Sigmoid colon (tissue), 7 donors: ENCODE data around the gene ADCY3. TPM values are rescaled to one million over a fixed set of nuclear protein-coding genes. Genes with fewer than 3 reads are reported as not detected.
"Not testable (repeated sequence)": the region's sequence is repeated elsewhere in the genome, so short reads cannot be mapped to it uniquely, and the experiment has no call there.

Experiments used
- DNase-seq: peaks from one replicate; pipeline ENCODE4 v3.0.0-alpha.2; 2019
- H3K27ac ChIP-seq, 4 donors: fragments of 200-600 bp; sonication (generic); one replicate each; pipeline ENCODE4 v1.5.1; 2016 to 2019; ENCODE audit warnings: mild to moderate bottlenecking in 1 of 4
- H3K27me3 ChIP-seq, 3 donors: fragments of 200-600 bp; sonication (generic); one replicate each; pipeline ENCODE4 v1.5.1; 2019; ENCODE audit warnings: mild to moderate bottlenecking in 1 of 3
- H3K36me3 ChIP-seq, 4 donors: fragments of 200-600 bp; sonication (generic); one replicate each; pipeline ENCODE4 v1.5.1; 2016 to 2019
- H3K4me1 ChIP-seq, 4 donors: fragments of 200-600 bp; sonication (generic); one replicate each; pipeline ENCODE4 v1.5.1; 2017 to 2019
- H3K4me3 ChIP-seq, 4 donors: fragments of 200-600 bp; sonication (generic); one replicate each; pipeline ENCODE4 v1.5.1; 2017 to 2019; ENCODE audit warnings: mild to moderate bottlenecking in 2 of 4, moderate library complexity in 1 of 4
- H3K9me3 ChIP-seq, 4 donors: fragments of 200-600 bp in 3 of 4; sonication (generic) in 3 of 4; one replicate each; pipeline versions ENCODE4 v1.5.1 to v1.6.1; 2013 to 2019
- EP300 ChIP-seq, 4 donors: sonication (generic); formaldehyde crosslinking; IDR thresholded peaks; one replicate each; pipeline ENCODE4 v1.6.1; 2017; ENCODE audit warnings: antibody characterized with exemption in 4 of 4
- POLR2A ChIP-seq, 2 donors: fragments of 450-650 bp; IDR thresholded peaks; one replicate each; pipeline ENCODE4 v1.6.1; 2016; ENCODE audit warnings: antibody characterized with exemption in 2 of 2, mild to moderate bottlenecking in 2 of 2, moderate library complexity in 2 of 2
- POLR2AphosphoS5 ChIP-seq, 4 donors: sonication (generic); formaldehyde crosslinking; IDR thresholded peaks; one replicate each; pipeline ENCODE4 v1.6.1; 2017; ENCODE audit warnings: antibody characterized with exemption in 4 of 4
- WGBS, 2 donors: extraction: QIAGEN DNeasy Blood & Tissue Kit; methylation state at CpG; one replicate each; pipeline ENCODE4 v1.1.7; 2013; 5-methylcytosine and 5-hydroxymethylcytosine counted together
- intact Hi-C: fragments of 100-400 bp; cut with DNase I; formaldehyde crosslinking; loops from one replicate; pipeline ENCODE4 v1.15.1; 2023
- polyA plus RNA-seq, 3 donors: library from polyadenylated mRNA; stranded (reverse); fragments of 200-250 nt; gene quantifications; one replicate each; pipeline ENCODE4 v1.2.3, GENCODE V29; 2013
- total RNA-seq, 4 donors: library from RNA; depleted of rRNA; stranded (reverse); fragments of >200 nt; gene quantifications; one replicate each; pipeline ENCODE4 v1.1.0, GENCODE V29; 2016
- TF ChIP-seq, protein P1 (sequence below), 4 experiments: fragments of 450-650 bp in 3 of 4; fragments of 200-600 bp in 1 of 4; IDR thresholded peaks; one replicate each; pipeline ENCODE4 v1.5.1; 2016 to 2019; ENCODE audit warnings: antibody characterized with exemption in 4 of 4, mild to moderate bottlenecking in 3 of 4, moderate library complexity in 2 of 4
- donor health status: healthy with polysubstance abuse.
- donor health status: Bipolar disorder and iron deficiency.
- donor health status: healthy.

ADCY3 gene
- total and polyA plus RNA-seq, 7 donors = 3.5 to 43.8 (median 17.5) TPM

- peak; percentile 28 for DNase-seq
- H3K27ac ChIP-seq = no peak overlapping the region
- no peaks in the 10 kb centered on the region for H3K9me3 ChIP-seq
- H3K4me3 ChIP-seq = no peak overlapping the region
- TF ChIP-seq, protein P1, sequence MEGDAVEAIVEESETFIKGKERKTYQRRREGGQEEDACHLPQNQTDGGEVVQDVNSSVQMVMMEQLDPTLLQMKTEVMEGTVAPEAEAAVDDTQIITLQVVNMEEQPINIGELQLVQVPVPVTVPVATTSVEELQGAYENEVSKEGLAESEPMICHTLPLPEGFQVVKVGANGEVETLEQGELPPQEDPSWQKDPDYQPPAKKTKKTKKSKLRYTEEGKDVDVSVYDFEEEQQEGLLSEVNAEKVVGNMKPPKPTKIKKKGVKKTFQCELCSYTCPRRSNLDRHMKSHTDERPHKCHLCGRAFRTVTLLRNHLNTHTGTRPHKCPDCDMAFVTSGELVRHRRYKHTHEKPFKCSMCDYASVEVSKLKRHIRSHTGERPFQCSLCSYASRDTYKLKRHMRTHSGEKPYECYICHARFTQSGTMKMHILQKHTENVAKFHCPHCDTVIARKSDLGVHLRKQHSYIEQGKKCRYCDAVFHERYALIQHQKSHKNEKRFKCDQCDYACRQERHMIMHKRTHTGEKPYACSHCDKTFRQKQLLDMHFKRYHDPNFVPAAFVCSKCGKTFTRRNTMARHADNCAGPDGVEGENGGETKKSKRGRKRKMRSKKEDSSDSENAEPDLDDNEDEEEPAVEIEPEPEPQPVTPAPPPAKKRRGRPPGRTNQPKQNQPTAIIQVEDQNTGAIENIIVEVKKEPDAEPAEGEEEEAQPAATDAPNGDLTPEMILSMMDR (IDR thresholded peaks at IDR 0.05) = no peak
- WGBS, 2 donors = 97 to 98% methylated on average over 4 of the region's 4 CpGs
- H3K4me1 ChIP-seq = no peaks in the 10 kb centered on the region
- no peaks in the 10 kb centered on the region for H3K27me3 ChIP-seq
- peaks cover 0 to 10% (median 0%) of the 10 kb centered on the region in 4 donors for H3K36me3 ChIP-seq
- intact Hi-C loops = no loop called here
These were observed 106.3 kb downstream of the ADCY3 start for GRCh38 chr2:24813691-24814137.

DNA sequence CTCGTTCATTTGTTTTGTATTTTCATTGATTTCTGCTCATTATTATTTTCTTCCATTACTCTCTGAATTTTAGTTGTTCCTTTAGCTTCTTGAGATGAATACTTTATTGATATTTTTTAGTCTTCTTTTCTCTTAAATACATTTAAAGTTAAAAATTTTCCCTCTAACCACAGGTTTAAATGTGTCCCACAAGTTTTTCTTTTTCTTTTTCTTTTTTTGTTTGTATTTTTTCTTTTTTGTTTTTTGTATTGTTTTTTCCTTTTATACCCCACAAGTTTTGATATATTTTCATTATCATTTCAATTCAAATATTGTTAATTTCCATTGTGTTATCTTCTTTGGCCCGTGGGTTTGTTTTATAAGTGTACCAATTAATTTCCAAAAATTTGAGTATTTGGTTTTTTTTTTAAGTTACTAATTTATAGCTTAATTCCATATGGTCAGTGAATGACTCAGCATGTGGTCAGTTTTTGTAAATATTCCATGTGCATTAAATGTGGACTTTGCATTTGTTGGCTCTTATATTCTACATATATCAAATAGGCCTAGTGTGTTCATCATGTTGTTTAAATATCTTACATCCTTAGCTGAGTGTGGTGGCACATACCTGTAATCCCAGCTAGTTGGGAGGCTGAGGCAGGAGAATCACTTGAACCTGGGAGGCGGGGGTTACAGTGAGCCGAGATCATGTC is 110.6 kb downstream of the ADCY3 start:
- no peaks in the 10 kb centered on the region for H3K4me1 ChIP-seq
- intact Hi-C loops = no loop called here
- WGBS, 2 donors = 92 to 93% methylated on average over 4 of the region's 4 CpGs
- H3K36me3 ChIP-seq = no peaks in the 10 kb centered on the region
- TF ChIP-seq EP300 (IDR thresholded peaks at IDR 0.05) = no peak
- DNase-seq = no peak
- no peak overlapping the region for H3K4me3 ChIP-seq
- H3K27me3 ChIP-seq = no peaks in the 10 kb centered on the region
- peaks cover 0 to 5% (median 0%) of the 10 kb centered on the region in 4 donors for H3K9me3 ChIP-seq
- no peak overlapping the region for H3K27ac ChIP-seq

DNA sequence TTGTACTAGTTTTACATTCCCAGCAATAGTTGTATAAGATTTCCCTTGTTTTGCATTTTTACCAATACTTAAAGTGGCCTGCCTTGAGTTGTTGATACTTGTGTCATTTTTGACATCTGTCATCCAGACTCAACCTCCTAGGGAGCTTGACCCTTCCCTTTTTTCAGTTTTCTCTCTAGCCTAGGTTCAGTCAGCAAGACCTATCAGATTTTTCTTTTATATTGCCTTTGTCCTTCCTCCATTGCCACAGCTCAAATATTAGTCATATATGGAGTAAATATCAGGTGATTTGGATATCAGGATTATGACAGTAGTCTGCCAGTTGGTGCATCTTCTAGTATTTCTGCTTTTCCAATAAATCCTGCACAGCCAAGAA is 113.4 kb downstream of the ADCY3 start:
- no peak overlapping the region for H3K4me3 ChIP-seq
- intact Hi-C loops = no loop called here
- H3K9me3 ChIP-seq = peaks cover 0 to 5% (median 0%) of the 10 kb centered on the region in 4 donors
- no peaks in the 10 kb centered on the region for H3K27me3 ChIP-seq
- TF ChIP-seq POLR2AphosphoS5 (IDR thresholded peaks at IDR 0.05) (no peak), POLR2A (IDR thresholded peaks at IDR 0.05) (no peak), EP300 (IDR thresholded peaks at IDR 0.05) (no peak)
- TF ChIP-seq, protein P1 (IDR thresholded peaks at IDR 0.05) = no peak
- H3K27ac ChIP-seq = no peak overlapping the region
- DNase-seq = no peak
- no peaks in the 10 kb centered on the region for H3K4me1 ChIP-seq
- no peaks in the 10 kb centered on the region for H3K36me3 ChIP-seq

DNA sequence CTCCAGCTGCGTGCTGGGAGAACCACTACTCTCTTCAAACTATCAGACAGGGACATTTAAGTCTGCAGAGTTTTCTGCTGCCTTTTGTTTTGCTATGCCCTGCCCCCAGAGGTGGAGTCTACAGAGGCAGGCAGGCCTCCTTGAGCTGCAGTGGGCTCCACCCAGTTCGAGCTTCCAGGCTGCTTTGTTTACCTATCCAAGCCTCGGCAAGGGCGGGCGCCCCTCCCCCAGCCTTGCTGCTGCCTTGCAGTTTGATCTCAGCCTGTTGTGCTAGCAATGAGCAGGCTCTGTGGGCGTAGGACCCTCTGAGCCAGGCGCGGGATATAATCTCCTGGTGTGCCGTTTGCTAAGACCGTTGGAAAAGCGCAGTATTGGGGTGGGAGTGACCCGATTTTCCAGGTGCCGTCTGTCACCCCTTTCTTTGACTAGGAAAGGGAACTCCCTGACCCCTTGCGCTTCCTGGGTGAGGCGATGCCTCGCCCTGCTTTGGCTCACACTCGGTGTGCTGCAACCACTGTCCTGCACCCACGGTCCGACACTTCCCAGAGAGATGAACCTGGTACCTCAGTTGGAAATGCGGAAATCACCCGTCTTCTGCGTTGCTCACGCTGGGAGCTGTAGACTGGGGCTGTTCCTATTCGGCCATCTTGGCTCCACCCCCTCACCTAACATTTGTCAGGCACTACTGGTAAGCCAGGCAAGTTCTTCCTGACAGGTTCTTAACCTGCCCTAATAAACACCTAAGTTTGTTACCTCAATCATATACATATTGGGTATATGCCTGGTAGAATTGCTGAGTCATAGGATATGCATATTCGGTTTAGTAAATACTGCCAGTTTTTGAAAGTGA is 114.0 kb downstream of the ADCY3 start:
- H3K27ac ChIP-seq, DNase-seq, H3K4me3 ChIP-seq, H3K27me3 ChIP-seq, H3K9me3 ChIP-seq, H3K36me3 ChIP-seq, H3K4me1 ChIP-seq, intact Hi-C loops: not testable (repeated sequence)
- WGBS, 2 donors = 85 to 93% methylated on average over 25 of the region's 25 CpGs

- intact Hi-C loops, H3K36me3 ChIP-seq, H3K27me3 ChIP-seq, H3K9me3 ChIP-seq, H3K4me1 ChIP-seq, H3K4me3 ChIP-seq, H3K27ac ChIP-seq, DNase-seq: not testable (repeated sequence)
- WGBS, 2 donors = 88 to 99% methylated on average over 4 to 5 of the region's 5 CpGs
These were observed 119.5 kb downstream of the ADCY3 start for GRCh38 chr2:24800487-24800886.

DNA sequence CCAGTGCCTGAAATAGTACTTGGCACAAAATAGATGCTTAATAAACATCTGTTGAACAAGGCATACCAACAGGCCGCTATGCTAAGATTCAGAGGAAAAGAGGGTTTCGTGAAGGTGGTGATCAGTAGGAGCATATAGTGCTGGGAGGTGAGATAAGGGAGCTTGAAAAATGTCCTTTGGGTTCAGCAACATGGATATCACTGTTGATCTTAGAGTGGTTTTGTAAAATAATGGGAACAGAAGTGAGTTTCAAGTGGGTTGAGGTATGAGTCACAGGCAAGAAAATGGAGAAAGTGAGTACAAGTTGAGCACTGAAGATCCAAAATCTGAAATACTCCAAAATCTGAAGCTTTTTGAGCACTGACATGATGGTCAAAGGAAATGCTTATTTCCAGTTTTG is 122.4 kb downstream of the ADCY3 start:
- TF ChIP-seq POLR2A (IDR thresholded peaks at IDR 0.05) (no peak), POLR2AphosphoS5 (IDR thresholded peaks at IDR 0.05) (no peak), EP300 (IDR thresholded peaks at IDR 0.05) (no peak)
- TF ChIP-seq, protein P1 (IDR thresholded peaks at IDR 0.05) = no peak
- Histone ChIP-seq H3K27me3 (no peaks in the 10 kb centered on the region), H3K4me1 (peaks cover 0 to 11% (median 7%) of the 10 kb centered on the region in 4 donors), H3K36me3 (no peaks in the 10 kb centered on the region), H3K27ac (no peak overlapping the region), H3K9me3 (no peaks in the 10 kb centered on the region), H3K4me3 (no peak overlapping the region)
- intact Hi-C loops = loop anchor here (10.0 kb wide), 1 partner anchor 673 kb away; the partner anchor contains the start of genes FAM228B and PFN4
- DNase-seq = no peak
- 97 to 98% methylated on average over 2 of the region's 2 CpGs for WGBS, 2 donors
